GM21528 (cell line): ENCODE measurements around the gene IMMP2L.
A peak's percentile ranks its signal among the peaks of the same experiment; 100 is the strongest.

Experiments
- ATAC-seq: cut with Tn5 transposase; IDR thresholded peaks from one replicate; pipeline ENCODE4 v1.9.1; 2021; ENCODE audit warnings: mild to moderate bottlenecking, moderate library complexity; ENCODE audit not compliant: unreplicated experiment, low FRiP score

The IMMP2L gene

GRCh38 chr7:111560773-111561653 lies 1.3 kb downstream of the IMMP2L start:
- no peak for ATAC-seq

GRCh38 chr7:111558991-111559390 lies 3.3 kb downstream of the IMMP2L start:
- peak; percentile 74 for ATAC-seq

GRCh38 chr7:111556977-111557376 lies 5.3 kb downstream of the IMMP2L start:
- no peak for ATAC-seq

- no peak for ATAC-seq
Observed at GRCh38 chr7:111554086-111554485, 8.2 kb downstream of the IMMP2L start.

GRCh38 chr7:111541067-111541466 lies 21.2 kb downstream of the IMMP2L start:
- no peak for ATAC-seq

- ATAC-seq = no peak
Observed at GRCh38 chr7:111540199-111540815, 22.0 kb downstream of the IMMP2L start.

- no peak for ATAC-seq
Observed at GRCh38 chr7:111537134-111537533, 25.2 kb downstream of the IMMP2L start.

- ATAC-seq = no peak
Observed at GRCh38 chr7:111535142-111535870, 27.0 kb downstream of the IMMP2L start.

GRCh38 chr7:111532625-111533024 lies 29.7 kb downstream of the IMMP2L start:
- ATAC-seq = no peak

- ATAC-seq = no peak
Observed at GRCh38 chr7:111531993-111532392, 30.3 kb downstream of the IMMP2L start.

GRCh38 chr7:111530356-111530668 lies 32.0 kb downstream of the IMMP2L start:
- no peak for ATAC-seq

GRCh38 chr7:111529507-111530355 lies 32.6 kb downstream of the IMMP2L start:
- no peak for ATAC-seq

- ATAC-seq = peak; percentile 73
Observed at GRCh38 chr7:111528331-111528730, 34.0 kb downstream of the IMMP2L start.

- ATAC-seq = peak; percentile 95
Observed at GRCh38 chr7:111527545-111527944, 34.7 kb downstream of the IMMP2L start.

GRCh38 chr7:111525100-111525499 lies 37.2 kb downstream of the IMMP2L start:
- no peak for ATAC-seq

GRCh38 chr7:111521660-111522059 lies 40.6 kb downstream of the IMMP2L start:
- no peak for ATAC-seq

GRCh38 chr7:111518264-111518663 lies 44.0 kb downstream of the IMMP2L start:
- ATAC-seq = no peak

- no peak for ATAC-seq
Observed at GRCh38 chr7:111517549-111517951, 44.7 kb downstream of the IMMP2L start.

- ATAC-seq = no peak
Observed at GRCh38 chr7:111516612-111517011, 45.7 kb downstream of the IMMP2L start.

- ATAC-seq = no peak
Observed at GRCh38 chr7:111513566-111513965, 48.7 kb downstream of the IMMP2L start.

GRCh38 chr7:111511845-111512244 lies 50.4 kb downstream of the IMMP2L start:
- no peak for ATAC-seq
